CD4-positive, alpha-beta T cell (primary cell): ENCODE measurements around the gene ZNF280D. TPM values are rescaled to one million over a fixed set of nuclear protein-coding genes. Genes with fewer than 3 reads are reported as not detected.
"Not testable (repeated sequence)": the region's sequence is repeated elsewhere in the genome, so short reads cannot be mapped to it uniquely, and the experiment has no call there.

Source experiments
- ATAC-seq: fragments of 200-7000 bp; cut with Tn5 transposase; one replicate; pipeline ENCODE4 v1.10.0; 2022; ENCODE audit warnings: mild to moderate bottlenecking; ENCODE audit not compliant: poor library complexity
- CTCF ChIA-PET: fragments of 350-600 bp; sonication (Branson Sonifier 250); formaldehyde crosslinking; loops from one replicate; lab custom pipeline; 2021; ENCODE audit warnings: antibody characterized with exemption, inconsistent platforms; lab: Charles Lee
- POLR2A ChIA-PET: fragments of 350-600 bp; sonication (Branson Sonifier 250); formaldehyde crosslinking; loops from one replicate; lab custom pipeline; 2021; ENCODE audit warnings: antibody characterized with exemption, inconsistent platforms; lab: Charles Lee
- DNase-seq, 14 experiments: peaks; one replicate each; pipeline ENCODE4 v3.0.0-alpha.2; 2013 to 2020; ENCODE audit warnings: mixed read lengths in 2 of 14
- H3K27ac ChIP-seq, 2 donors: one replicate each; pipeline versions ENCODE4 v1.5.1 to v1.7.0; 2013; ENCODE audit warnings: low read length in 2 of 2, low read depth in 1 of 2, mild to moderate bottlenecking in 1 of 2
- H3K27me3 ChIP-seq, 2 experiments: 1 replicate in 1 of 2; 2 replicates in 1 of 2; pipeline versions ENCODE4 v1.6.1 to v1.7.0; 2013; ENCODE audit warnings: low read length in 2 of 2, control low read depth in 1 of 2, mild to moderate bottlenecking in 1 of 2, moderate library complexity in 1 of 2; ENCODE audit not compliant: insufficient read depth in 2 of 2, control insufficient read depth in 1 of 2
- H3K36me3 ChIP-seq: one replicate; pipeline ENCODE4 v1.6.1; 2013; ENCODE audit warnings: low read length, control low read depth; ENCODE audit not compliant: insufficient read depth
- H3K4me1 ChIP-seq: one replicate; pipeline ENCODE4 v1.6.1; 2013; ENCODE audit warnings: low read length, control low read depth; ENCODE audit not compliant: insufficient read depth
- H3K4me3 ChIP-seq: one replicate; pipeline ENCODE4 v1.5.1; 2013; ENCODE audit warnings: mild to moderate bottlenecking, low read length, moderate library complexity
- H3K9me3 ChIP-seq, 2 experiments: 1 replicate in 1 of 2; 2 replicates in 1 of 2; pipeline versions ENCODE4 v1.6.1 to v1.7.0; 2013; ENCODE audit warnings: low read length in 2 of 2, mild to moderate bottlenecking in 2 of 2, control low read depth in 1 of 2, moderate library complexity in 1 of 2; ENCODE audit not compliant: control insufficient read depth in 1 of 2, insufficient read depth in 1 of 2
- H3K27ac Mint-ChIP-seq: one replicate; pipeline ENCODE4 v1.8.0; 2020; ENCODE audit warnings: mixed read lengths
- H3K27me3 Mint-ChIP-seq: one replicate; pipeline ENCODE4 v1.8.0; 2021; ENCODE audit warnings: mixed read lengths
- H3K36me3 Mint-ChIP-seq: one replicate; pipeline ENCODE4 v1.8.0; 2021; ENCODE audit warnings: low read depth, mixed read lengths
- H3K4me1 Mint-ChIP-seq: one replicate; pipeline ENCODE4 v1.8.0; 2021; ENCODE audit warnings: low read depth, mixed read lengths
- H3K4me3 Mint-ChIP-seq: one replicate; pipeline ENCODE4 v1.8.0; 2020; ENCODE audit warnings: mild to moderate bottlenecking, mixed read lengths
- H3K9me3 Mint-ChIP-seq: one replicate; pipeline ENCODE4 v1.8.0; 2020; ENCODE audit warnings: mixed read lengths
- intact Hi-C, 2 experiments: fragments of 100-400 bp; cut with DNase I in 1 of 2; cut with micrococcal nuclease in 1 of 2; formaldehyde crosslinking; loops; one replicate each; pipeline versions ENCODE4 v1.15.1 to v1.9.0; 2023 to 2025; cut with DNase I, micrococcal nuclease
- total RNA-seq, 174 experiments: library from RNA in 2 of 174; stranded (reverse) in 2 of 174; gene quantifications; one replicate each; pipeline ENCODE4 v1.2.3 and lab custom pipeline; 2021 to 2026
- TF ChIP-seq, protein P1 (sequence below): fragments of 200-600 bp; IDR thresholded peaks from one replicate; pipeline ENCODE4 v1.8.0; 2022; ENCODE audit warnings: antibody characterized with exemption, mild to moderate bottlenecking

The ZNF280D gene
- total RNA-seq, 2 experiments from 2014 or later = 27.2 to 30.3 TPM

DNA sequence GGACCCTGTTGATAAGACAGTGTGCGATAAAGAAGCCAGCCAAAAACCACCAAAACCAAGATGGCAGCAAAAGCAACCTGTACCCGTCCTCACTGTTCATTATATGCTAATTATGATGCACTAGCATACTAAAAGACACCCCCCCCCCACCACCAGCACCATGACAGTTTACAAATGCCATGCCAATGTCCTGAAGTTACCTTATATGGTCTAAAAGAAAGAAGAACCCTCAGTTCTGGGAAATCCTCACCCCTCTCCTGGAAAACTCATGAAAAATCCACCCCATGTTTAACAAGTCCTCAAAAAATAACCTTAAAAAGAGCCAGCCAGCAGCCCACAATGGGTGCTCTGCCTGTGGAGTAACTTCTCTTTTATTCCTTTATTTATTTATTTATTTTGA, 48.4 kb upstream of the ZNF280D start:
- ATAC-seq (no peak), DNase-seq (no peak)
- Histone ChIP-seq H3K27ac (no peak overlapping the region), H3K27me3 (no peaks in the 10 kb centered on the region), H3K36me3 (no peaks in the 10 kb centered on the region), H3K4me3 (no peak overlapping the region), H3K4me1 (no peaks in the 10 kb centered on the region), H3K9me3 (peaks cover 0 to 8% of the 10 kb centered on the region in 2 experiments)
- H3K36me3 Mint-ChIP-seq = no peaks in the 10 kb centered on the region
- ChIA-PET CTCF (no interaction called here), POLR2A (no interaction called here)
- no peaks in the 10 kb centered on the region for H3K9me3 Mint-ChIP-seq
- intact Hi-C loops = no loop called here
- TF ChIP-seq, protein P1, sequence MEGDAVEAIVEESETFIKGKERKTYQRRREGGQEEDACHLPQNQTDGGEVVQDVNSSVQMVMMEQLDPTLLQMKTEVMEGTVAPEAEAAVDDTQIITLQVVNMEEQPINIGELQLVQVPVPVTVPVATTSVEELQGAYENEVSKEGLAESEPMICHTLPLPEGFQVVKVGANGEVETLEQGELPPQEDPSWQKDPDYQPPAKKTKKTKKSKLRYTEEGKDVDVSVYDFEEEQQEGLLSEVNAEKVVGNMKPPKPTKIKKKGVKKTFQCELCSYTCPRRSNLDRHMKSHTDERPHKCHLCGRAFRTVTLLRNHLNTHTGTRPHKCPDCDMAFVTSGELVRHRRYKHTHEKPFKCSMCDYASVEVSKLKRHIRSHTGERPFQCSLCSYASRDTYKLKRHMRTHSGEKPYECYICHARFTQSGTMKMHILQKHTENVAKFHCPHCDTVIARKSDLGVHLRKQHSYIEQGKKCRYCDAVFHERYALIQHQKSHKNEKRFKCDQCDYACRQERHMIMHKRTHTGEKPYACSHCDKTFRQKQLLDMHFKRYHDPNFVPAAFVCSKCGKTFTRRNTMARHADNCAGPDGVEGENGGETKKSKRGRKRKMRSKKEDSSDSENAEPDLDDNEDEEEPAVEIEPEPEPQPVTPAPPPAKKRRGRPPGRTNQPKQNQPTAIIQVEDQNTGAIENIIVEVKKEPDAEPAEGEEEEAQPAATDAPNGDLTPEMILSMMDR = no peak
- no peak overlapping the region for H3K4me3 Mint-ChIP-seq
- H3K27ac Mint-ChIP-seq = no peak overlapping the region
- H3K4me1 Mint-ChIP-seq = no peaks in the 10 kb centered on the region
- peaks cover 18% of the 10 kb centered on the region for H3K27me3 Mint-ChIP-seq

DNA sequence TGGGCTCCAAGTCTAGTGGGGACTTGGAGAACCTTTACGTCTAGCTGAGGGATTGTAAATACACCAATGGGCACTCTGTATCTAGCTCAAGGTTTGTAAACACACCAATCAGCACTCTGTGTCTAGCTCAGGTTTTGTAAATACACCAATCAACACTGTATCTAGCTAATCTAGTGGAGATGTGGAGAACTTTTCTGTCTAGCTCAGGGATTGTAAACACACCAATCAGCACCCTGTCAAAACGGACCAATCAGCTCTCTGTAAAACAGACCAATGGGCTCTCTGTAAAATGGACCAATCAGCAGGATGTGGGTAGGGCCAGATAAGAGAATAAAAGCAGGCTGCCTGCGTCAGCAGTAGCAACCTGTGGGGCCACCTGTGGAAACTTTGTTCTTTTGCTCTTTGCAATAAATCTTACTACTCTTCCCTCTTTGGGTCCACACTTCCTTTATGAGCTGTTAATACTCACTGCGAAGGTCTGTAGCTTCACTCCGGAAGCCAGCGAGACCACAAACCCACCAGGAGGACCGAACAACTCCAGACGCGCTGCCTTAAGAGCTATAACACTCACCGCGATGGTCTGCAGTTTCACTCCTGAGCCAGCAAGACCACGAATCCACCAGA, 46.9 kb upstream of the ZNF280D start:
- H3K27ac Mint-ChIP-seq = not testable (repeated sequence)

GRCh38 chr15:56779449-56779848, 46.1 kb upstream of the ZNF280D start:
- CTCF ChIA-PET, H3K27me3 ChIP-seq, H3K4me3 ChIP-seq, H3K4me3 Mint-ChIP-seq, H3K4me1 Mint-ChIP-seq, H3K36me3 ChIP-seq, H3K9me3 Mint-ChIP-seq, POLR2A ChIA-PET, H3K27ac Mint-ChIP-seq, ATAC-seq, H3K36me3 Mint-ChIP-seq, H3K27ac ChIP-seq, H3K4me1 ChIP-seq, H3K9me3 ChIP-seq, DNase-seq, intact Hi-C loops: not testable (repeated sequence)
- H3K27me3 Mint-ChIP-seq = peaks cover 18% of the 10 kb centered on the region

More for the DNA sequence above, 46.9 kb upstream of the ZNF280D start:
- H3K4me1 Mint-ChIP-seq, H3K27me3 ChIP-seq, H3K36me3 ChIP-seq, H3K27ac ChIP-seq, H3K9me3 ChIP-seq, H3K36me3 Mint-ChIP-seq, CTCF ChIA-PET, H3K4me3 Mint-ChIP-seq, intact Hi-C loops, H3K9me3 Mint-ChIP-seq, ATAC-seq, H3K4me1 ChIP-seq, H3K4me3 ChIP-seq: not testable (repeated sequence)
- POLR2A ChIA-PET = interaction anchor here (1.3 kb wide), 1 partner anchor 10 kb away, joined by 3 read pairs; no protein-coding TSS in a partner anchor
- DNase-seq = peak in 2 of 14 experiments; percentile 4 to 8
- peaks cover 18% of the 10 kb centered on the region for H3K27me3 Mint-ChIP-seq

DNA sequence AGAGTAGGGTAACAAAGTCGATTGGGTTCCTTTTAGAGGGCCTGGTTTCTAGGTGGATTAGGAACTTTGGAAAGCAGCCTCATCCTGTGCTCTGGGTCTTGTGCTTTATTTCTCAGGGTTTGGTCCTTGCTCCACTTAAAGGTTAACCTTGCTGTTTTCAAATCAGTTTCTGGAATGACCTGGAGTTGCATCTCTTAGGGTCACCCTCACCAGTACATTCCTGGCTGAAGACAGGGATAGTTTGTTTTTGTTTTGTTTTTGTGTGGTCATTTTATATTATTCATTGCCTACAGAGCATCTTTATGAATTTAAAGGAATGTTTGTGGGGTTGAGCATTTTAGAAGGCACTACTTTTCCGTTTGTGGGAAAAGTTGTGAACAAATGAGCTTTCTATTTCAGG, 45.5 kb upstream of the ZNF280D start:
- no peaks in the 10 kb centered on the region for H3K36me3 ChIP-seq
- H3K4me1 ChIP-seq = no peaks in the 10 kb centered on the region
- Mint-ChIP-seq H3K4me3 (no peak overlapping the region), H3K4me1 (no peaks in the 10 kb centered on the region), H3K27me3 (peaks cover 18% of the 10 kb centered on the region), H3K9me3 (no peaks in the 10 kb centered on the region), H3K27ac (no peak overlapping the region), H3K36me3 (no peaks in the 10 kb centered on the region)
- no peak for ATAC-seq
- no peaks in the 10 kb centered on the region for H3K27me3 ChIP-seq
- peaks cover 0 to 8% of the 10 kb centered on the region in 2 experiments for H3K9me3 ChIP-seq
- TF ChIP-seq, protein P1 = no peak
- intact Hi-C loops = no loop called here
- no peak overlapping the region for H3K4me3 ChIP-seq
- POLR2A ChIA-PET = no interaction called here
- DNase-seq = no peak
- CTCF ChIA-PET = no interaction called here
- H3K27ac ChIP-seq = no peak overlapping the region
